Erythroblast (primary cell): Measurements from ENCODE around the gene GRM7.

Source experiments
- GATA1 ChIP-seq: IDR thresholded peaks from 2 replicates; pipeline ENCODE4 v1.6.1; 2011; ENCODE audit warnings: low read depth, mild to moderate bottlenecking, control low read depth, low read length, moderate library complexity
- POLR2A ChIP-seq: IDR thresholded peaks from 2 replicates; pipeline ENCODE4 v1.6.1; 2011; ENCODE audit warnings: mild to moderate bottlenecking, low read length

GRCh38 chr3:7242303-7242635 lies 381.4 kb downstream of the GRM7 start:
- TF ChIP-seq POLR2A (no peak), GATA1 (no peak)
